Activated CD8-positive, alpha-beta memory T cell treated with anti-CD3 and anti-CD28 coated beads, Interleukin-2, amount 50 U/mL, for 1 hour (primary cell): ENCODE data around the gene ADAMTSL1.

Experiments used
- DNase-seq: peaks from one replicate; pipeline ENCODE4 v3.0.0-alpha.2; 2020; ENCODE audit errors: extremely low read depth

Gene ADAMTSL1

DNA sequence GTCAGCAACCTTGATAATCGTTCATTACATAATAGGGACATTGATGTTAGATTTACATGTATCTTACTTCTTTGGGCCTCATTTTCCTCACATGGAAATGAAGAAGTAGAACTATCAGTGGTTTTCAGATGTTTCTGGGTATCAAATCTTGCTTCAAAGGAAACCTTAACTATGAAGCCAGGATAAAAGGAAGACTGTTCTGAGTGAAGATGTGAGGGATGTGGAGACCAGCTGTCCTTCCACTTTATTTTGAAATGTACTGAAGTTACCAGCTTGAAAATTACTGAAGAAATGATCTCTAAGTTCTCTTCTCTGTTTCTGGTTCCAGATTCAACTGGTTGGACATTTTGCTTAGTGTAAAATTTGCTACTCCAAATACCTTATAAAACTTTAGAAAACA, 186.0 kb downstream of the ADAMTSL1 start:
- no peak for DNase-seq

DNA sequence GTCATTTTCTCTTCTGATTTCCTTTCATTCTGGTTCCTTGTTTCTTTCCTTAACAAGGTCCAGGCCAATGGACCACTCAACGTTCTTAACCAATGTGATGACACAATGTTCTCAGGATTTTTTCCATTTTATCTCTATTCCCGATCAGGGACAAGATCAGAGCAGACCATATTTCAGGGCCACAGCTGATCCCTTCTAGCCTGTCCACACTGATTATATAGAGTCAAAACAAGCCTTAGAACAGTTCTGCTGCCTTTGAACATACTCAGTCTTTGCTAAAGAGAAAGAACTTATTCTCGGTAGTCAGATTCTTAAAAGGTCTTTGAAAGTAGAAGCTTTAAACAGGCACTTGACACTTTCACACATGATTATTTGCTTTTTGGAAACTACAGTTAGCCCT, 188.4 kb downstream of the ADAMTSL1 start:
- no peak for DNase-seq

DNA sequence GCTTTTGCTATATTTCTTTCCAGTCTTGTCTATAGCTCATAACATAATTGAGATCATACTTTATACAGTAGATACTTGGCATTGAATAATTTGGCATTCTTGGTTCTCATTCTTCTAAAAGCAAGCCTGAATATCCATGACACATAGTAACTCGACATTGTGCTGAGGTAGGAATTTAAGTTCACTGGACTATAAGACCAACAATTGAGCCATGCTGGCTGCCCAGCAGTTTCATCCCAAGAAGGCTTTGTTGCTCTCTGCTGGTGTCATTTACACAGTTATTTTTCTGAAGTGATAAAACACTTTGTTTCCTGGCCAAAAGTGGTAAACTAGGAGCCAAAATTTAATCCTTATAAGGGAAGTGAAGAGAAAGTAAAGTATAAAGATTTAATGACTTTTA, 192.0 kb downstream of the ADAMTSL1 start:
- DNase-seq, result no peak

DNA sequence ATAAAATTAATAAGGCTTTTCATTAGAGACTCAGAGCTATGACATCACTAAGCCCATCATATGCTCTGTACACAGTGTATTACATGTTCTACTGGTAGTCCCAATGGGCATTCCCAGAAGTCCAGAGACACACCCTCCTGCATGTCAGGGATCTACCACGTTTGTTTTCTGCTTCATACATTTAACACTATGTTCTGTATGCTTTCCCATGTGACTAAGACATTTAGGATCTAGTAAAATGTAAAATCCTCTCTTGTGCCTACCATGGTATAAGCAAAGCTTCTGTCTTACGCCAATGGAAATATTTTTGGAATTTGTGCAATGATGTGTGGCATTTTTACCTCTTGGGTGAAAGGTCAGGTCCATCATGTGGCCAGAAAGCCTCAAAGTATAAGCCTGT, 192.4 kb downstream of the ADAMTSL1 start:
- no peak for DNase-seq

DNA sequence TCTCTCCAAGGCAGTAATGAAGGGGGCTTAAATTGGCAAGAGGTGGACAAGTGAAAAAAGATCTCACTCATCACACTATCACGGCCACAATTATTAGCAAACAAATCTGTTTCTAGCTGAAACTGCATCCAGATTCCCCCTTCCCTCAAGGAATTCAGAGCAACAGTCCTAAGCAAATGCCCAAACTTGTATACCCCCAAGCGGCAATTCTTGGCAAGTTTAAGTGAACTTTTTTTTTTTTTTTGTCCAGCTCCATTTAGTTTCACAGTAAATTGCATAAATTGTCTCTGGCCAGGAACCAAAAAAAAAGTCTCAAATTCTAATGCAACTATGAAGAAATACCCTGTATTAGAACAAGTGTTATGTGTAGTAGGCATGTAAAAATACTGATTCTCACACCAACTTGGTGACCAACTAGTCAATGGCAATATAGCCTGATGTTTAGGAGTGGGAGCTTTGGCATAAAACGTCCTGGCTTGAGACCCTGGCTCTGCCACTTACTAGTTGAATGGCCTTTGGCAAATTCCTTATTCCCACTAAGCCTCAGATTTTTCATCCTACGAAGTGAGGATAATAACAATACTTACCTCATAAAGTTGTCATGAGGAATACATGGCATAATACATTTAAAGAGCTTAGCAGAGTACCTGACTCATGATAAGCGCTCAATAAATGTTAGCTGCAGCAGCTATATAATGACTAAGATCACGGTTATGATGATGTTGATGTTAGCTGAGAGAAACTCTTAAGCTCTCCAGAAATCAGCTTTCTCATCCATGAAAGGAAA, 193.2 kb downstream of the ADAMTSL1 start:
- DNase-seq, result no peak

DNA sequence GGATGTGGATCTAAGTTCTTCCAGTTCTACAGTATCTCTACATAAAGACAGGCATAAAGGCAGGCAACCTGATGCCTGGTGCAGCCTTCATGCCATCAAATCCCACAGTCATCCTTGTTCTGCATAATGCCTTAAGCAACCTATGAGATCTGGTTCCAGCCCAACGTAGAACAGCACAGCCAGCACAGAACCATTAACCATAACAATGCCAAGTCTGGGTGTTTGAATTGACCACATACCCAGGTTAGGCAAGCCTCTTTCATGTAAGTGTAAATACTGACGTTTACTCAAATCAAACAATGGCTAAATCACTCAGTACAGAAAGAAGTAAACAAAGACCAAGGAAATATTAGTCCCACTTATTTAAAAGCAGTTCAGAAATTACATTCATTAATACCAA, 195.0 kb downstream of the ADAMTSL1 start:
- no peak for DNase-seq

DNA sequence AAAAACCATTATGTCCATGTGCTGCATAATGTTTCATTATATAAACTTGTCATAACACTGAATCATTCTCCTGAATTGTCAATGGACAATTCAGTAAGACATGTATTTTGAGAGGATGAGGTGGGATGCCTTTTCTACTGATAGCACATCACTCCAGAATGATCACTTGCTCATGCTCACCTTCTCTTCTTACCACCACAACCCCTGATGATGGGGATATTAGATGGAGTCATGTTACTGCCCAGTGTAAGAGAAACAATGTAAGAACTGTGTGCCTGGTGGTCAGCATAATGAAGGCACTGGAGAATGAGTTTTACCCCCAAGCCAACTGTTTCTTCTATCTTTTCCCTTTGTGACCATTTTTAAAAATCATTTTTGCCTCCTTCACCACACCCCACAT, 198.8 kb downstream of the ADAMTSL1 start:
- no peak for DNase-seq

DNA sequence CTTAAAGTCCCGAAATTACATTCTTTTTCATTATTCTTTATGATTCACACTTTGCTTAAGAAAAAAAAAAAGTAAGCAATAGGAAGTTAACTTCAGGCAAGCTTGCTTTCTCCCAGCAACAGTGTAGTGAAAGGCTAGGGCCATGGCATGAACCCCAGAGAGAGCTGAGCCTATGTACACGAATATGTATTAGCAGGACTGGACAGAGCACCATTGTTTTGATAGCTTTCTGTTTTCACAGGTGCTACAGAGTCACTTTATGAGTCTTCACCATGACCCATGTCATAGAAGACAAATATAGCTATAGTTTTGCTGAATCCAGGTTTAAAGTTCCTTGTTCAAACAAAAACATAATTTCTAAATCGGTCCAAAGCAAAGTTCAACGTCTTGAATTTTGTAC, 199.2 kb downstream of the ADAMTSL1 start:
- no peak for DNase-seq

DNA sequence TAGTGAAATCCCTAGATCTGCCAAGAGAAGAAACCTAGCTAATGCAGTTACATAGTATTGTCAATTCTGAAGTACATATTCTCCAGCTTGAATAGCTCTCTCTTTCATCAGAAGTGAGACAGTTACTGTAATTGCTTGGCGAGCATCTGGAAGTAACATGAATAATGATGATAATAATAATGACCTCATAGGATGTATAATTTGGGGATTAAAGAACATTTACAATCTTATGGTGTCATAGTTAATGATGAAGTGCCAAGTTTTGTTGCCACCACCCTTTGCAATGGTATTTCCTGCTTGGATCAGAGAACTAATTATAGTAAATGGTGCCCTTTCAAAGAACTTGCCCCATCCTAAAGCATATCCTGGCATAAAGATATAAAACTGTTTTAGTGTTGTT, 201.4 kb downstream of the ADAMTSL1 start:
- no peak for DNase-seq

DNA sequence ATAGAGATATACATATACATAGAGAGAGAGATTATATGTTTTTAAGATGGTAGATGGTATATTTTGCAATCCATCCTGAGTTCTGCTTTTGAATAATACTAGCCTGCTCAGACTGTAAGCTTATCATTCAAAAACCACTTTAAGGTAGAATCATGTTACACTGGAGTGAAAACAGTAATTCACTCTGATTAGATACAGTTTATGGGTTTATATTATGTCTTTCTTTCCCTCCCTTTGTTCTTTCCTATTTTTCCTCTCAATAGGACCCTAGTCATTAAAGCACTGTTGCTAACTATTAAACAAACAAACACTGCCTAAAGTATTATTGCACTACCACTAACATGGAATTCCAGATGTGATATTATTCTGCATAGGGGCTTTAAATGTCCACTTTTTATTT, 202.0 kb downstream of the ADAMTSL1 start:
- no peak for DNase-seq

DNA sequence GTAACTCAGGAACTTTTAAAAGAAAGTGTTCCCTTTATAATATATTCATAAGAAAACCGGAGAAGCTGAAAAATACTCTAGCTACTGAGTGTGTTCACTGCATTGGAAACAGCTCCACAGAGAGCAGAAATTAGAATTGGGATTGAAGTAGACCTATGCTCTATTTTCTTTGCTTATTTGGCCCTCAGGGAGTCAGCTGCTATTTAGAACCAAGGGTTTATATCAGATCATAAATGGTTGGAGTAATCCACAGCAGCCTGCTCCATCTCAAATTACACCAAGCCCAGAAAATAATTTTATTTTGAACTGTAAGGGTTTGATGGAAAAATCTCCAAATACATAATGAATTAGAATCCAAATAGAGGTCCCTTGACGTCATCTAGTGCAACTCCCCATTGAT, 202.6 kb downstream of the ADAMTSL1 start:
- no peak for DNase-seq

DNA sequence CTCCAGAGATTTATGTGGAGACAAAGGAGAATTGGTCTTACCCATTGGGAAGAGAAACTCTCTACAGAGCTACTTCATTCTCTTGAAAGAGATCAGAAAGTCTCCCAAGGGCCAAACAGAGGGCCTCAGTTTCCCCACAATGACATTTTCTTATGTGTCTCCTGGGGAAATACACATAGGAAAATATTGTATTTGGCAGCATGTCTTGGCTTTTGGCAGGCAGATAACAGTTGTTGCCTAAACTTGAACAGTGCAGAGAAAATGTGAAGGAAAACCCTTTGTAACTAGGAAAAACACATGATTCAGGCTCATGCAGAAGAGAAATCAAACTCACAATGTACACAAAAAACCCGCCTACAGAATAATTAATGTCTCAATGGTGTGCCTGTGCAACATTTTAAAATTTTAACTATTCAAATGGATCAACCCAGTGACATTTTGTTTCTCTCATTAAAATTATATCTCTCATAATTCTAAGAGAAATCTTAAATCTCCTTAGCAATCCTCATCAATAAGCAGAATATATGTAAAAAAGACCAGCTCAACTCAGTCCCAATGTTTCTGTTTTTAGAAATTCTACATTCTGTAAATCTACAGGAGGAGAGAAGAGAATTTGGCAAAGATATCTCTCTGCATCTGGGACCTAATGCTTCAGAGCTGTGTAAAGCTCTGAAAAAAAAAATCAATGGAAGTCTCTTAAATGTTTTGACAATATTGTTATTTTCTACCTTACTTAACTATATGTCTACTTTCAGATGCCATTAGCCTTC, 205.1 kb downstream of the ADAMTSL1 start:
- DNase-seq, result no peak

DNA sequence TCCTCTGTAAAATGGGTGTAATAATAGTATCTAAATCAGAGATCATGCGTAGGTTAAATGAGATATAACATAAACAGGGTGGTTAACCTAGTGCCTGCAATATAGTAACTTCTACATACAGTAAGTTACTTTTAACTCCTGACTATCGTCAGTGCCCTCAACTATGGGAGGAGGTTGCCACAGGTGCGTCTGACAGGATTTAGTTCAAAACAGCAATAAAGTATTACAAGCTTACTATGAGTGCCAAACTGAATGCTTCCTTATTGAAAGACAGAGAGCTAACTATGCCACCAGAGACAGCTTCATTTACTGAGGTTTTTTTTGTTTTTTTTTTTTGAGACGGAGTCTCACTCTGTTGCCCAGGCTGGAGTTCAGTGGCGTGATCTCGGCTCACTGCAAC, 209.0 kb downstream of the ADAMTSL1 start:
- no peak for DNase-seq

DNA sequence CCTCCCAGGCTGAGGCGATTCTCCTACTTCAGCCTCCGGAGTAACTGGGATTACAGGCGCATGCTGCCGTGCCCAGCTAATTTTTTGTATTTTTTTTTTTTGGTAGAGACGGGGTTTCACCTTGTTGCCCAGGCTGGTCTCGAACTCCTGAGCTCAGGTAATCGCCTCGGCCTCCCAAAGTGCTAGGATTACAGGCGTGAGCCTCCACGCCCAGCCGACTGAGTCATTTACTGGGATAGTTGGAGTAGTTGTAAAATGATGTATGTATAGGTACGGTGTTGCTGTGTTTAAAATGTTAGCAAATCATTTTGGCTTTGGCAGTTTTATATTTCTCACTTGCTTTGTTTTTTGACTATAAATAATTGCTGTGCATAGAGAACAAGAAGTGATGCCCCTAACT, 209.4 kb downstream of the ADAMTSL1 start:
- DNase-seq, result no peak

DNA sequence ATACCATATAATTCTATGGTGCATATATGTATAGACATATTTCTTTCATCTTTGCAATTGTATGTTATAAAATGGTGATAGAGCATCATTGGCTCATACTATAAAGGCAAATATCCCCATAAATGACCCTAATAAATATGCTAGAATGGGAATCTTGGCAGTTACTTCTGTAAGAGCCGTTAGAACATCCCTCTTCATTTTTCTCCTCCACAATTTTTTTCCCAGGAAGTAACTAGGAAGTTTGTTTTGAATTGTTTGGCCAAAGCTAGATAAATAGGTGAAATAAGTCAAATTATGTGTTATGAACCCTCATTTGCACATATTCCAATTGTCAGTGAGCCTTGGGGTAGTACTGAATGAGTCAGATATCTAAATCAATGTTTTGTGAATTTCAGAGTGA, 209.9 kb downstream of the ADAMTSL1 start:
- no peak for DNase-seq

DNA sequence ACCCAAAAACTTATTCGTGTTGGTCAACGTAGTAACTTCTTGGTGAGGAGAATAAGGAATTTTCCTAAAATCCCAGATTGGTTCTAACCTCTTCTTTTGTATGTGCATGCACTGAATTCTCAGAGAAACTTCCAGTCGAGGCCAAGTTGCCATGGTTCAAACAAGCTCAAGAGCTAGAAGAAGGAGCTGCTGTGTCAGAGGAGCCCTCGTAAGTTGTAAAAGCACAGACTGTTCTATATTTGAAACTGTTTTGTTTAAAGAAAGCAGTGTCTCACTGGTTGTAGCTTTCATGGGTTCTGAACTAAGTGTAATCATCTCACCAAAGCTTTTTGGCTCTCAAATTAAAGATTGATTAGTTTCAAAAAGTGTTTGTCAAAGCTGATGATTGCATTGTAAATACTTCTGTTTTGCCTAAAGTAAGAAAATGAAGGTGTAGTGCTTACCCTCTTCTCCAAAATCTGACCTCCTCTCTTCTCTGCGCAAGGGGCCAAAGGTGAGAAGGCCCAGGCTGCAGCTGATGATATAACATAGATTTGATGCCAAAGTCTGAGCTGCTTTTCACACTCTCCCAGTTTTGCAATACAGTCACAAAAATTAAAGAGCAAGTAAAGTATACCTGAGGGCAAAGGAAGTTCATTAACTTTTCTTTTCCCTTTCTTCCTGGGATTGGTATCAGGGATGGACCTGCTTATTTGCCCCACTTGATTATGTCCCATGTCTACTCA, 210.8 kb downstream of the ADAMTSL1 start:
- no peak for DNase-seq

DNA sequence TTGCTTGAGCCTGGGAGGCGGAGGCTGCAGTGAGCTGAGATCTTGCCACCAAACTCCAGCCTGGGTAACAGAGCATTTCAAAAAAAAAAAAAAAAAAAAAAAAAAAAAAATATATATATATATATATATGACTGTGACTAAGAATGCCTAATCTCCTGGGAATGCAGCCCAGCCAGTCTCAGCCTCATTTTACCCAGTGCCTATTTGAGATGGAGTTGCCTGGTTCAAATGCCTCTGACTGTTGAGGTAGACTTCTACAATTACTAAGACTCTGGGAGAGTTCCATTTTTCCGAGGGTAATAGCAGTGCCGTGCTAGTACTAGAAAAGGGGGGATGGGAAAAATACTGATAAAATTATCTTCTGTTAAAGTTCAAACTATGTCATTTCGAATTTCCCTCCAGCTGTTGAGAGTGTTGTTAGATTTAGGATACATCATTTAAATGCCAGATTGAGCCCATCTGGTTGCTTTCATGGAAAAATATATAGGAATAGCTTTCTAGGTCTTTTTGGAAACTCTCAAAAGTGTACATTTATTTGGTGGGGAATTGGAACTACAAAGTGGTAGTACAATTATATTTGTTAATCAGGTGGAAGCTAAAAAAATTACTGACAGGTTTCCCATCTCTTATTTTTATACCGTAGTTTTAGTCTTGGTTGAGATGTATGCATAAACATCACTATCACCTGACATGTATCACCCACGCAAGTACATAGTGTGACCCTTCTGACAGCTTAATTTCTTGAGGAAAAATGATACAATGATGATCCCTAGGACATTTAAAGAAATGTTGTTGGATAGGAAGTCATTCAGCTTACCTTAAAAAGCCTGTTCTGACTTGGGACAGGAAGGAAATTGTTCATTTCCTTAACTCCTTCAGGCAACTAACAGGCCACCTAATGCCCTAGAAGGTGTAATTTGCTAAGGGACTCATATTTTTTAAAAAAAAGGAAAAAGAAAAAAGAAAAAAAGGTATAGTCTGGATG, 214.9 kb downstream of the ADAMTSL1 start:
- DNase-seq, result no peak

DNA sequence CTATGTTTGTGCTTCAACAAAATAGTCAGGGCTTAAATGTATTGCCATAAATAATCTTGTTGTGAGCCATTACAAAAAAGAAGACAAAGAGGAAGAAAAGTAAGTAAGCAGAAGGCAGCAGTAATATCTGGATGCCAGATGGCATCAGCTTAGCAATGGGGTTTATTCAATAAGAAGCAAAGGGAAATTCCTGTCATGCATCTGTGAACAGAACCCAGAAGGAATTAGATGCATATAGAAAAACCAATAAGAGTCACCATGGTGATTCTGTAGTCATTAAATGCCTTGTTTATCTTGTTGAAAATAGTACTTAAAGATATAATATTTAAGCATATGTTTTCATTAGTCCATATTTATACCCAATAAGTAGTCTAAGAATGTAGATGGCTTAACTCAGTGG, 216.0 kb downstream of the ADAMTSL1 start:
- DNase-seq, result no peak

DNA sequence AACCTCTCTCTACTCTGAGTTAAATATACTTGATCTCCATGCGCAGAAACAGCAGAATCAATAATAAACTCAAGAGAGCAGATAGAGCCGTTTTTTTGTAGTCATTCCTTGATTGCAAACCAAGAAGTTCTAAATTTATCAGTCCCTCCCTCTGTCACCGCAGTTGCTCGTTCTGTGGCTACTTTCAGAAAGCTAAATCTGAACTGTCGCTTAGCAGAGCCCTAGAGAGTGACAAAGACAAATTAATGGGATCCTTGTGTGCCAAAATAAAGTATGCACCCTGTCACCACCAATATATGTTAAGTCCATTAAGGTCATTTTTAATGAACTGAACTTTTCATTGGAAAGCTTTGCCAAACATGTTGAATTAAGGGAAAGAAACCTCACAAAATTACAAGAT, 218.3 kb downstream of the ADAMTSL1 start:
- no peak for DNase-seq

DNA sequence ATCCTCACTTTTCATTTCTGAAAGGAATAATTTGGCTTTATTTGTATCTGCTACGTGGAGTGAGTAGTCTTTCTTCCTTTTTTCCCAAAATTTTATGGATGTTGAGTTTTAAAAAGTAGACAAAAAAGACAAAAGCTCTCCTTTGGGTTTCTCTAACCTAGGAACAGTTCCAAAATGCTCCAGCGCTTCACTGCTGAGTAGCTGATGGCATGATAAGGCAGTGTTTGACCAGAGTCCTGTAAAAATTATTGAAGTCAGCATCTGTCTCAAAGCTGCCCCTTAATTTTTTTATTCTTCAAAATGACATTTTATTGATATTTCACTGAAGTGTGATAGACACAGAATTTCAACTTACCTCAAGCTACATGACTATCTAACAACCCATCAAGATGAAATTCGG, 219.0 kb downstream of the ADAMTSL1 start:
- DNase-seq, result no peak

DNA sequence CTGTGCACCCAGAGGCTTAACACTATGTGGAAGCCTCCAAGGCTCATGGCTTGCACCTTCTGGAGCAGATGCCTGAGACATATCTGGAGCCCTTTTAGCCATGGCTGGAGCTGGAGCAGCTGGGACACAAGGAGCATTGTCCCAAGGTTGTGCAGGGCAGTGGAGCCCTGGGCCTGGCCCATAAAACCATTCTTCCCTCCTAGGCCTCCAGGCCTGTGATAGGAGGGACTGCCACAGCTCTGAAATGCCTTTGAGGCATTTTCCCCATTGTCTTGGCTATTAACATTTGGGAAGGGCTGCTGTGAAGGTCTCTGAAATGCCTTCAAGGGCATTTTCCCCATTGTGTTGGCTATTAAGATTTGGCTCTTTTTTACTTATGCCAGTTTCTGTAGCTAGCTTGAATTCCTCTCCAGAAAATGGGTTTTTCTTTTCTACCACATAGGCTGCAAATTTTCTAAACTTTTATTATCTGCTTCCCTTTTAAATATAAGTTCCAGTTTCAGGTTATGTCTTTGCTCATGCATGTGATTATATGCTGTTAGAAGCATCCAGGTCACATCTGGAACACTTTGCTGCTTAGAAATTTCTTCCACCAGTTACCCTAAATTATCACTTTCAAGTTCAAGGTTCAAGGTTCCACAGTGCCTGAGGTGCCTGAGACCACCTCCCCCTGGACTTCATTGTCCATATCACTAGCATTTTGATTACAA, 221.2 kb downstream of the ADAMTSL1 start:
- no peak for DNase-seq
